ENCODE results near the gene ADGRB2. TPM values are rescaled to one million over a fixed set of nuclear protein-coding genes. Genes with fewer than 3 reads are reported as not detected.

ADGRB2 gene
- total RNA-seq, 1 experiment from 2014 or later: 12.3 TPM

DNA sequence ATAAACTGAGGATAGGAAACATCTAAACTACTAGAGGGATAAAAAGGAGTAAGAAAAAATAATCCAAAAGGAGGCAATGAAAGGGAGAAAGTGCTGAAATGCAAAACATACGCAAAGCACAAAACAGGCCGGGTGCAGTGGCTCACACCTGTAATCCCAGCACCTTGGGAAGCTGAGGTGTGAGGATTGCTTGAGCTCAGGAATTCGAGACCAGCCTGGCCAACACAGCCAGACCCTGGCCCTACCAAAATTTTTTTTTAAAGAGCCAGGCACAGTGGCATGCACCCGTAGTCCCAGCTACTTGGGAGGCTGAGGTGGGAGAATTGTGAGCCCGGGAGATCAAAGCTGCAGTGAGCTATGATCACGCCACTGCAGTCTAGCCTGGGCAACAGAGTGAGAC lies 41.2 kb upstream of the ADGRB2 start:
- Histone ChIP-seq H3K4me1 (ENCODE audit: insufficient read depth, low read length) (no peaks in the 10 kb centered on the region), H3K9me2 (replicated peaks; ENCODE audit: low read length) (no peaks in the 10 kb centered on the region), H3K4me2 (ENCODE audit: low read length) (no peak overlapping the region), H3K27me3 (ENCODE audit: low read length) (no peaks in the 10 kb centered on the region), H3K9me3 (ENCODE audit: low read length) (no peaks in the 10 kb centered on the region), H3K79me2 (ENCODE audit: low read length) (no peaks in the 10 kb centered on the region), H3F3A (ENCODE audit: low read length, unreplicated experiment) (peaks cover 6% of the 10 kb centered on the region), H3K4me3 (ENCODE audit: low read length) (no peak overlapping the region), H2AFZ (ENCODE audit: low read length) (no peak overlapping the region), H3K9ac (ENCODE audit: low read length) (no peak overlapping the region), H3K36me3 (ENCODE audit: low read depth, low read length) (no peaks in the 10 kb centered on the region), H4K20me1 (ENCODE audit: low read length) (no peaks in the 10 kb centered on the region), H3K27ac (ENCODE audit: low read length) (no peak overlapping the region)
- CTCF ChIA-PET: no interaction called here
- BruUV-seq (replicated peaks): no TSS peak
- intact Hi-C loops (cut with micrococcal nuclease): no loop called here
- TF ChIP-seq, protein P1, sequence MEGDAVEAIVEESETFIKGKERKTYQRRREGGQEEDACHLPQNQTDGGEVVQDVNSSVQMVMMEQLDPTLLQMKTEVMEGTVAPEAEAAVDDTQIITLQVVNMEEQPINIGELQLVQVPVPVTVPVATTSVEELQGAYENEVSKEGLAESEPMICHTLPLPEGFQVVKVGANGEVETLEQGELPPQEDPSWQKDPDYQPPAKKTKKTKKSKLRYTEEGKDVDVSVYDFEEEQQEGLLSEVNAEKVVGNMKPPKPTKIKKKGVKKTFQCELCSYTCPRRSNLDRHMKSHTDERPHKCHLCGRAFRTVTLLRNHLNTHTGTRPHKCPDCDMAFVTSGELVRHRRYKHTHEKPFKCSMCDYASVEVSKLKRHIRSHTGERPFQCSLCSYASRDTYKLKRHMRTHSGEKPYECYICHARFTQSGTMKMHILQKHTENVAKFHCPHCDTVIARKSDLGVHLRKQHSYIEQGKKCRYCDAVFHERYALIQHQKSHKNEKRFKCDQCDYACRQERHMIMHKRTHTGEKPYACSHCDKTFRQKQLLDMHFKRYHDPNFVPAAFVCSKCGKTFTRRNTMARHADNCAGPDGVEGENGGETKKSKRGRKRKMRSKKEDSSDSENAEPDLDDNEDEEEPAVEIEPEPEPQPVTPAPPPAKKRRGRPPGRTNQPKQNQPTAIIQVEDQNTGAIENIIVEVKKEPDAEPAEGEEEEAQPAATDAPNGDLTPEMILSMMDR (conservative IDR thresholded peaks at IDR 0.05; ENCODE audit: low read depth, low read length): no peak
- TF ChIP-seq EZH2 (IDR thresholded peaks at IDR 0.05; ENCODE audit: low read length, unreplicated experiment): no peak
- TF ChIP-seq EZH2phosphoT487 (IDR thresholded peaks at IDR 0.05; ENCODE audit: borderline replicate concordance, low read length): no peak
- POLR2A ChIA-PET (ENCODE audit: unreplicated experiment): no interaction called here
- DNase-seq (no peak), ATAC-seq (no peak)

DNA sequence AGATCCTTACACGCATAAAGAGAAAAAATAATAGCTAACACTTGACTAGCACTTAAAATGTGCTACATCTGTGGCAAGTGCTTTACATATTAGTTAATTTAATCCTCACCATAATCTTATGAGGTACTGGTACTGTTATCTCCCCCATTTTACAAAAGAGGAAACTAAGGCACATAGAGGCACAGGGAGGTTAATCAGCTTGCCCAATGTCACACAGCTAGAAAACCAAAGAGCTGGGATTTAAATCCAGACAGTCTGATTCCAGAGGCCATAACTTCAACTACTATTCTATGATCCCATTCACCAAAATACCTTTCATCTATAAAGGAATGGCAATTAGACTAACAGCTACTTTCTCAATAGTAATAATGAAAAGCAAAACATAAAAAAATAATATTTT lies 40.0 kb upstream of the ADGRB2 start:
- Histone ChIP-seq H3K27me3 (ENCODE audit: low read length) (no peaks in the 10 kb centered on the region), H2AFZ (ENCODE audit: low read length) (no peak overlapping the region), H3K4me2 (ENCODE audit: low read length) (no peak overlapping the region), H3K9me2 (replicated peaks; ENCODE audit: low read length) (no peaks in the 10 kb centered on the region), H3F3A (ENCODE audit: low read length, unreplicated experiment) (peaks cover 6% of the 10 kb centered on the region), H3K36me3 (ENCODE audit: low read depth, low read length) (no peaks in the 10 kb centered on the region), H4K20me1 (ENCODE audit: low read length) (no peaks in the 10 kb centered on the region), H3K27ac (ENCODE audit: low read length) (no peak overlapping the region), H3K79me2 (ENCODE audit: low read length) (no peaks in the 10 kb centered on the region), H3K4me3 (ENCODE audit: low read length) (no peak overlapping the region), H3K4me1 (ENCODE audit: insufficient read depth, low read length) (peaks cover 2% of the 10 kb centered on the region), H3K9ac (ENCODE audit: low read length) (no peak overlapping the region), H3K9me3 (ENCODE audit: low read length) (no peaks in the 10 kb centered on the region)
- ChIA-PET CTCF (interaction anchor here (0.6 kb wide), 1 partner anchor 160 kb away, joined by 5 read pairs; no protein-coding TSS in a partner anchor), POLR2A (ENCODE audit: unreplicated experiment) (interaction anchor here (0.6 kb wide), 1 partner anchor 278 kb away, joined by 8 read pairs; no protein-coding TSS in a partner anchor)
- TF ChIP-seq EZH2phosphoT487 (IDR thresholded peaks at IDR 0.05; ENCODE audit: borderline replicate concordance, low read length): no peak
- TF ChIP-seq, protein P1 (conservative IDR thresholded peaks at IDR 0.05; ENCODE audit: low read depth, low read length): no peak
- TF ChIP-seq EZH2 (IDR thresholded peaks at IDR 0.05; ENCODE audit: low read length, unreplicated experiment): no peak
- DNase-seq (no peak), ATAC-seq (no peak)
- intact Hi-C loops (cut with micrococcal nuclease): no loop called here
- BruUV-seq (replicated peaks): no TSS peak

DNA sequence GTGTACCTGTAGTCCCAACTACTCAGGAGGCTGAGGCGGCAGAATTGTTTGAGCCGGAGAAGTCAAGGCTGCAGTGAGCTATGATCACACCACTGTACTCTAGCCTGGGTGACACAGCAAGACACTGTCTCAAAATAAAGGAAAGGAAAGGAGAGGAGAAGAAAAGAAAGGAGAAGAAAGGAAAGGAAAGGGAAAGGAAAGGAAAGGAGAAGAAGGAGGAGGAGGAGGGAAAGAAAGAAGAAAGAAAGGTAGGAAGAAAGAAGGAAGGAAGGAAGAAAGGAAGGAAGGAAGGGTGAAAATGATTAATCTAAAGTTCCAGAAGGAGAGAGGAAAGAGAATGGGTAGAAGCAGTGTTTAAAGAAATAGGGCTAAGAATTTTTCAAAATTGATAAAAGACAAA lies 39.5 kb upstream of the ADGRB2 start:
- peaks cover 7% of the 10 kb centered on the region for H3K4me1 ChIP-seq (ENCODE audit: insufficient read depth, low read length)
- ATAC-seq: no peak
- no peak overlapping the region for H3K4me2 ChIP-seq (ENCODE audit: low read length)
- no peak overlapping the region for H3K9ac ChIP-seq (ENCODE audit: low read length)
- no peak overlapping the region for H3K4me3 ChIP-seq (ENCODE audit: low read length)
- H4K20me1 ChIP-seq (ENCODE audit: low read length): no peaks in the 10 kb centered on the region
- no peak overlapping the region for H3K27ac ChIP-seq (ENCODE audit: low read length)
- CTCF ChIA-PET: interaction anchor here (0.6 kb wide), 2 partner anchors 143 to 161 kb away, joined by 3 to 5 read pairs; no protein-coding TSS in a partner anchor
- H3K79me2 ChIP-seq (ENCODE audit: low read length): no peaks in the 10 kb centered on the region
- intact Hi-C loops (cut with micrococcal nuclease): no loop called here
- no peak overlapping the region for H2AFZ ChIP-seq (ENCODE audit: low read length)
- BruUV-seq (replicated peaks): no TSS peak
- POLR2A ChIA-PET (ENCODE audit: unreplicated experiment): interaction anchor here (0.6 kb wide), 1 partner anchor 278 kb away, joined by 8 read pairs; no protein-coding TSS in a partner anchor
- no peaks in the 10 kb centered on the region for H3K9me3 ChIP-seq (ENCODE audit: low read length)
- no peaks in the 10 kb centered on the region for H3K36me3 ChIP-seq (ENCODE audit: low read depth, low read length)
- H3F3A ChIP-seq (ENCODE audit: low read length, unreplicated experiment): peaks cover 6% of the 10 kb centered on the region
- H3K9me2 ChIP-seq (replicated peaks; ENCODE audit: low read length): no peaks in the 10 kb centered on the region
- DNase-seq: no peak
- TF ChIP-seq EZH2 (IDR thresholded peaks at IDR 0.05; ENCODE audit: low read length, unreplicated experiment): no peak
- TF ChIP-seq, protein P1 (conservative IDR thresholded peaks at IDR 0.05; ENCODE audit: low read depth, low read length): no peak
- no peak for TF ChIP-seq EZH2phosphoT487 (IDR thresholded peaks at IDR 0.05; ENCODE audit: borderline replicate concordance, low read length)
- H3K27me3 ChIP-seq (ENCODE audit: low read length): no peaks in the 10 kb centered on the region
